H1 (cell line): ENCODE results near the gene MINDY3. TPM values are rescaled to one million over a fixed set of nuclear protein-coding genes. Genes with fewer than 3 reads are reported as not detected.

Experiments used
- CTCF ChIA-PET: fragments of 300-600 bp; sonication (Branson Sonifier 250); formaldehyde crosslinking; loops from one replicate; lab custom pipeline; 2021; ENCODE audit not compliant: partially characterized antibody; lab: Charles Lee
- POLR2A ChIA-PET: fragments of 300-600 bp; sonication (Branson Sonifier 250); formaldehyde crosslinking; loops from one replicate; lab custom pipeline; 2021; ENCODE audit warnings: inconsistent platforms; ENCODE audit not compliant: partially characterized antibody; lab: Charles Lee
- DNase-seq, 2 experiments: peaks; one replicate each; pipeline versions ENCODE4 v3.0.0 to v3.0.0-alpha.2; 2010 to 2022; ENCODE audit warnings: low spot score in 2 of 2, low read depth in 1 of 2, mixed read lengths in 1 of 2
- FAIRE-seq: peaks from 2 replicates; lab custom pipeline; 2011; peaks lifted over from hg19 to GRCh38; lab: Jason Lieb, UNC
- H2AFZ ChIP-seq: 2 replicates; pipeline ENCODE4 v1.8.1; 2012; ENCODE audit warnings: low read length, inconsistent platforms
- H2AK5ac ChIP-seq: 2 replicates; pipeline ENCODE4 v1.6.1; 2013; ENCODE audit warnings: low read depth, low read length
- H2BK120ac ChIP-seq: replicated peaks from 2 replicates; pipeline ENCODE3; 2013; ENCODE audit warnings: low read depth, low read length, inconsistent platforms
- H2BK12ac ChIP-seq: 2 replicates; pipeline ENCODE4 v1.6.1; 2013; ENCODE audit warnings: low read depth, low read length
- H2BK15ac ChIP-seq: 2 replicates; pipeline ENCODE4 v1.6.1; 2013; ENCODE audit warnings: low read length
- H2BK20ac ChIP-seq: 2 replicates; pipeline ENCODE4 v1.6.1; 2013; ENCODE audit warnings: low read length
- H2BK5ac ChIP-seq: 2 replicates; pipeline ENCODE4 v1.6.1; 2013; ENCODE audit warnings: low read depth, low read length
- H3K14ac ChIP-seq: 2 replicates; pipeline ENCODE4 v1.6.1; 2013; ENCODE audit warnings: inconsistent platforms; ENCODE audit not compliant: insufficient read length
- H3K18ac ChIP-seq: 2 replicates; pipeline ENCODE4 v1.6.1; 2013; ENCODE audit warnings: low read length; ENCODE audit errors: extremely low read depth
- H3K23ac ChIP-seq: 2 replicates; pipeline ENCODE4 v1.6.1; 2013; ENCODE audit warnings: inconsistent platforms; ENCODE audit not compliant: insufficient read length
- H3K23me2 ChIP-seq: 2 replicates; pipeline ENCODE4 v1.6.1; 2013; ENCODE audit warnings: low read depth, low read length
- H3K27ac ChIP-seq: 2 replicates; pipeline ENCODE4 v1.6.1; 2011; ENCODE audit warnings: low read depth, low read length, inconsistent platforms
- H3K27me3 ChIP-seq, 4 experiments: replicated peaks in 1 of 4; 1 replicate in 1 of 4; 2 replicates in 3 of 4; pipeline versions ENCODE4 v1.6.1 to v1.8.1; 2011 to 2013; ENCODE audit warnings: low read length in 3 of 4, mild to moderate bottlenecking in 3 of 4, inconsistent platforms in 2 of 4, mixed read lengths in 2 of 4, moderate library complexity in 1 of 4; ENCODE audit not compliant: control insufficient read depth in 3 of 4, insufficient read depth in 3 of 4; ENCODE audit errors: extremely low read depth in 1 of 4
- H3K36me3 ChIP-seq, 4 experiments: 2 replicates each; pipeline versions ENCODE4 v1.6.1 to v1.8.1; 2011 to 2013; ENCODE audit warnings: mild to moderate bottlenecking in 4 of 4, low read length in 3 of 4, moderate library complexity in 2 of 4, control low read depth in 1 of 4, inconsistent platforms in 1 of 4; ENCODE audit not compliant: insufficient read depth in 4 of 4, control insufficient read depth in 2 of 4
- H3K4ac ChIP-seq: replicated peaks from 2 replicates; pipeline ENCODE3; 2013; ENCODE audit warnings: low read length, low read depth, mixed read lengths, inconsistent platforms; ENCODE audit not compliant: insufficient read length
- H3K4me1 ChIP-seq, 4 experiments: replicated peaks in 1 of 4; 1 replicate in 1 of 4; 2 replicates in 3 of 4; pipeline versions ENCODE4 v1.6.1 to v1.8.1; 2011 to 2013; ENCODE audit warnings: low read length in 3 of 4, inconsistent platforms in 2 of 4, mixed read lengths in 1 of 4; ENCODE audit not compliant: insufficient read depth in 4 of 4, control insufficient read depth in 3 of 4
- H3K4me2 ChIP-seq, 2 experiments: 2 replicates each; pipeline versions ENCODE4 v1.6.1 to v1.8.1; 2011 to 2013; ENCODE audit warnings: low read depth in 2 of 2, low read length in 2 of 2, control low read depth in 1 of 2, inconsistent platforms in 1 of 2, mild to moderate bottlenecking in 1 of 2; ENCODE audit not compliant: insufficient read depth in 1 of 2
- H3K4me3 ChIP-seq, 4 experiments: fragments of 200-600, 300-600 bp in 1 of 4; sonication (generic), shearing (Covaris generic), sonication (Bioruptor Twin) in 1 of 4; 2 replicates each; pipeline versions ENCODE4 v1.5.1 to v1.8.1; 2011 to 2016; ENCODE audit warnings: low read length in 4 of 4, low read depth in 3 of 4, control low read depth in 2 of 4, inconsistent platforms in 2 of 4, mild to moderate bottlenecking in 2 of 4, mixed read lengths in 1 of 4, moderate library complexity in 1 of 4; ENCODE audit not compliant: insufficient read depth in 2 of 4; ENCODE audit errors: extremely low read depth in 1 of 4
- H3K56ac ChIP-seq: replicated peaks from 2 replicates; pipeline ENCODE3; 2013; ENCODE audit warnings: low read depth, mild to moderate bottlenecking, mixed read lengths, low read length, inconsistent platforms; ENCODE audit not compliant: insufficient read length
- H3K79me1 ChIP-seq: 2 replicates; pipeline ENCODE4 v1.6.1; 2013; ENCODE audit warnings: low read depth, low read length, control low read depth
- H3K79me2 ChIP-seq, 2 experiments: 2 replicates each; pipeline versions ENCODE4 v1.6.1 to v1.8.1; 2012 to 2013; ENCODE audit warnings: low read length in 2 of 2, mild to moderate bottlenecking in 2 of 2, inconsistent platforms in 1 of 2; ENCODE audit not compliant: insufficient read depth in 2 of 2, control insufficient read depth in 1 of 2
- H3K9ac ChIP-seq, 4 experiments: replicated peaks in 1 of 4; 1 replicate in 1 of 4; 2 replicates in 3 of 4; pipeline versions ENCODE4 v1.6.1 to v1.8.1; 2011 to 2013; ENCODE audit warnings: low read depth in 3 of 4, low read length in 3 of 4, control low read depth in 2 of 4, mild to moderate bottlenecking in 2 of 4, moderate library complexity in 2 of 4, inconsistent platforms in 1 of 4; ENCODE audit errors: extremely low read depth in 1 of 4
- H3K9me3 ChIP-seq, 2 experiments: 2 replicates each; pipeline versions ENCODE4 v1.6.1 to v1.8.1; 2012 to 2013; ENCODE audit warnings: mild to moderate bottlenecking in 2 of 2, moderate library complexity in 2 of 2, control low read depth in 1 of 2, inconsistent platforms in 1 of 2, low read depth in 1 of 2, low read length in 1 of 2, mixed read lengths in 1 of 2; ENCODE audit not compliant: insufficient read depth in 2 of 2
- H4K20me1 ChIP-seq, 2 experiments: replicated peaks in 1 of 2; 2 replicates each; pipeline versions ENCODE3 to v1.8.1; 2011 to 2013; ENCODE audit warnings: inconsistent platforms in 2 of 2, low read length in 2 of 2, mild to moderate bottlenecking in 1 of 2; ENCODE audit not compliant: insufficient read depth in 2 of 2, control insufficient read depth in 1 of 2
- H4K5ac ChIP-seq: 2 replicates; pipeline ENCODE4 v1.6.1; 2013; ENCODE audit warnings: low read length, low read depth, mixed read lengths, inconsistent platforms; ENCODE audit not compliant: insufficient read length
- H4K8ac ChIP-seq: 2 replicates; pipeline ENCODE4 v1.8.0; 2013; ENCODE audit warnings: mild to moderate bottlenecking, moderate library complexity, low read length, inconsistent platforms; ENCODE audit not compliant: insufficient read depth; ENCODE audit errors: extremely low read depth
- H4K91ac ChIP-seq: replicated peaks from 2 replicates; pipeline ENCODE3; 2013; ENCODE audit warnings: low read length, mixed read lengths, inconsistent platforms; ENCODE audit not compliant: insufficient read length
- BACH1 ChIP-seq: IDR thresholded peaks from 2 replicates; pipeline ENCODE4 v1.6.1; 2012; ENCODE audit warnings: low read length, improper control_type of control experiment
- CREB1 ChIP-seq: IDR thresholded peaks from 2 replicates; pipeline ENCODE4 v1.6.1; 2012; ENCODE audit warnings: inconsistent platforms
- CTBP2 ChIP-seq: IDR thresholded peaks from 2 replicates; pipeline ENCODE4 v1.7.0; 2011; ENCODE audit warnings: borderline replicate concordance, mild to moderate bottlenecking, moderate library complexity, mixed read lengths, low read length; ENCODE audit not compliant: insufficient read depth, insufficient read length
- EGR1 ChIP-seq: IDR thresholded peaks from 2 replicates; pipeline ENCODE4 v1.6.1; 2011; ENCODE audit warnings: low read depth, low read length, borderline replicate concordance
- GTF2F1 ChIP-seq: IDR thresholded peaks from 2 replicates; pipeline ENCODE4 v1.6.1; 2012; ENCODE audit warnings: low read depth, low read length, improper control_type of control experiment, borderline replicate concordance
- JUN ChIP-seq: IDR thresholded peaks from 2 replicates; pipeline ENCODE4 v1.6.1; 2011; ENCODE audit warnings: low read depth, mild to moderate bottlenecking, improper control_type of control experiment, low read length
- KDM1A ChIP-seq: fragments of 200-600, 300-600 bp; sonication (generic); IDR thresholded peaks from 2 replicates; pipeline ENCODE4 v1.7.1; 2016; ENCODE audit warnings: mild to moderate bottlenecking, low read length, borderline replicate concordance
- PHF8 ChIP-seq: fragments of 200-600 bp; sonication (generic); conservative IDR thresholded peaks from 2 replicates; pipeline ENCODE4 v1.7.1; 2012; ENCODE audit warnings: low read depth, mild to moderate bottlenecking, inconsistent platforms, low read length, moderate library complexity
- RFX5 ChIP-seq: IDR thresholded peaks from 2 replicates; pipeline ENCODE4 v1.6.1; 2011; ENCODE audit warnings: low read depth, low read length, improper control_type of control experiment, borderline replicate concordance
- SIN3A ChIP-seq, 2 experiments: IDR thresholded peaks in 1 of 2; conservative IDR thresholded peaks in 1 of 2; 2 replicates each; pipeline ENCODE4 v1.6.1; 2011 to 2012; ENCODE audit warnings: low read length in 2 of 2, improper control_type of control experiment in 1 of 2, low read depth in 1 of 2, mild to moderate bottlenecking in 1 of 2
- SIX5 ChIP-seq: IDR thresholded peaks from 2 replicates; pipeline ENCODE4 v1.6.1; 2011; ENCODE audit warnings: mild to moderate bottlenecking, low read depth, low read length
- SRF ChIP-seq: IDR thresholded peaks from 2 replicates; pipeline ENCODE4 v1.6.1; 2011; ENCODE audit warnings: mild to moderate bottlenecking, low read depth, low read length, moderate library complexity
- TEAD4 ChIP-seq: IDR thresholded peaks from 2 replicates; pipeline ENCODE4 v1.6.1; 2012; ENCODE audit warnings: low read depth, low read length, inconsistent platforms, mixed read lengths
- WGBS, 2 experiments: shearing (Covaris generic) in 1 of 2; methylation state at CpG; one replicate each; pipeline versions ENCODE4 v1.1.6 to v1.1.7; 2013 to 2015; ENCODE audit warnings: low lambda C conversion rate in 2 of 2, mixed read lengths in 2 of 2, inconsistent platforms in 1 of 2, low coverage in 1 of 2, missing lambda C conversion rate in 1 of 2; ENCODE audit not compliant: insufficient replicate concordance in 2 of 2, insufficient coverage in 1 of 2, insufficient read length in 1 of 2; ENCODE audit errors: extremely low coverage in 1 of 2, missing lambda C conversion rate in 1 of 2; 5-methylcytosine and 5-hydroxymethylcytosine counted together
- polyA plus RNA-seq, 7 experiments: library from polyadenylated mRNA; depleted of rRNA in 3 of 7; stranded (reverse) in 5 of 7; unstranded in 2 of 7; fragments of >200 nt in 5 of 7; fragments of 200-250 nt in 2 of 7; gene quantifications; 1 replicate in 5 of 7; 2 replicates in 1 of 7; 4 replicates in 1 of 7; pipeline versions ENCODE4 v1.2.1 to v1.2.3, GENCODE V29; 2011 to 2013; ENCODE audit warnings: missing spikeins in 2 of 7, mixed read lengths in 2 of 7
- total RNA-seq: library from RNA; stranded (reverse); fragmentation: NEBNext Ultra II Directional; extraction: Animal tissue kit (Norgen Biotek cat#: 25700); gene quantifications from 2 replicates; pipeline ENCODE4 v1.2.1, GENCODE V29; 2021
- TF ChIP-seq, protein P1 (sequence below): IDR thresholded peaks from 2 replicates; pipeline ENCODE4 v1.6.1; 2011; ENCODE audit warnings: low read length, improper control_type of control experiment

The MINDY3 gene
- total and polyA plus RNA-seq, 2 of the 8 experiments (the other 6 are each of a cell fraction or from before 2014, with no cell fraction given), result 4.6 to 13.6 TPM

GRCh38 chr10:15864419-15864818 is 4.1 kb upstream of the MINDY3 start:
- no peak overlapping the region for H3K4ac ChIP-seq
- no peak overlapping the region for H2AK5ac ChIP-seq
- no peaks in the 10 kb centered on the region for H3K36me3 ChIP-seq
- H2BK12ac ChIP-seq, result no peak overlapping the region
- ChIA-PET POLR2A (no interaction called here), CTCF (no interaction called here)
- no peak overlapping the region for H2BK15ac ChIP-seq
- no peak overlapping the region for H4K5ac ChIP-seq
- WGBS, 2 experiments, result 88 to 100% methylated on average over 2 of the region's 2 CpGs
- no peak overlapping the region for H4K8ac ChIP-seq
- no peak overlapping the region for H3K56ac ChIP-seq
- FAIRE-seq (no peak), DNase-seq (no peak)
- no peak overlapping the region for H2AFZ ChIP-seq
- H2BK120ac ChIP-seq, result no peak overlapping the region
- H3K4me3 ChIP-seq, result no peak overlapping the region
- no peak overlapping the region for H3K27ac ChIP-seq
- no peaks in the 10 kb centered on the region for H3K79me1 ChIP-seq
- 0 out of 7 replicates have a peak, but pooled peaks cover 0 to 2% (median 0%) of the 10 kb centered on the region in 4 experiments for H3K4me1 ChIP-seq
- no peak overlapping the region for H2BK20ac ChIP-seq
- no peak overlapping the region for H3K9ac ChIP-seq
- no peak overlapping the region for H3K14ac ChIP-seq
- peaks cover 5% of the 10 kb centered on the region; the same call in 1 of the 2 replicates for H3K23me2 ChIP-seq
- peaks cover 0 to 5% of the 10 kb centered on the region in 2 experiments; a peak in 1 of 4 replicates for H3K9me3 ChIP-seq
- H3K27me3 ChIP-seq, result peaks cover 4 to 50% (median 27%) of the 10 kb centered on the region in 4 experiments
- no peak overlapping the region for H4K91ac ChIP-seq
- no peaks in the 10 kb centered on the region for H4K20me1 ChIP-seq
- H3K23ac ChIP-seq, result no peak overlapping the region
- no peak overlapping the region for H3K4me2 ChIP-seq
- H3K79me2 ChIP-seq, result peaks cover 0 to 2% of the 10 kb centered on the region in 2 experiments; a peak in 1 of 4 replicates
- H3K18ac ChIP-seq, result no peak overlapping the region
- H2BK5ac ChIP-seq, result no peak overlapping the region
- TF ChIP-seq SIX5 (no peak), RFX5 (no peak), PHF8 (no peak), SRF (no peak), SIN3A (conservative IDR thresholded peaks at IDR 0.05 in 1 of 2, IDR thresholded peaks at IDR 0.05 in 1 of 2; ENCODE audit: low read depth in 1 of 2, low read length in 2 of 2) (no peak), CREB1 (no peak), BACH1 (no peak), TEAD4 (no peak), KDM1A (no peak), JUN (no peak), GTF2F1 (no peak), EGR1 (no peak), CTBP2 (no peak)
- TF ChIP-seq, protein P1, sequence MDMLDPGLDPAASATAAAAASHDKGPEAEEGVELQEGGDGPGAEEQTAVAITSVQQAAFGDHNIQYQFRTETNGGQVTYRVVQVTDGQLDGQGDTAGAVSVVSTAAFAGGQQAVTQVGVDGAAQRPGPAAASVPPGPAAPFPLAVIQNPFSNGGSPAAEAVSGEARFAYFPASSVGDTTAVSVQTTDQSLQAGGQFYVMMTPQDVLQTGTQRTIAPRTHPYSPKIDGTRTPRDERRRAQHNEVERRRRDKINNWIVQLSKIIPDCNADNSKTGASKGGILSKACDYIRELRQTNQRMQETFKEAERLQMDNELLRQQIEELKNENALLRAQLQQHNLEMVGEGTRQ, result no peak
